Measurements from ENCODE around the gene TCF19. TPM values are rescaled to one million over a fixed set of nuclear protein-coding genes. Genes with fewer than 3 reads are reported as not detected.

Gene TCF19
- total RNA-seq, 1 experiment from 2014 or later: 12.7 TPM

- TF ChIP-seq IRF2 (CRISPR knock-in tag; IDR thresholded peaks at IDR 0.05; ENCODE audit: borderline replicate concordance, low read depth): no peak
- no peak for TF ChIP-seq ZNF396 (CRISPR knock-in tag; IDR thresholded peaks at IDR 0.05; ENCODE audit: borderline replicate concordance)
- no peak for TF ChIP-seq ETV6 (CRISPR knock-in tag; IDR thresholded peaks at IDR 0.05)
- TF ChIP-seq NFYB (CRISPR knock-in tag; conservative IDR thresholded peaks at IDR 0.05; ENCODE audit: low read depth): no peak
- no peak for TF ChIP-seq NR2C2 (CRISPR knock-in tag; IDR thresholded peaks at IDR 0.05)
- TF ChIP-seq ATF6 (CRISPR knock-in tag; IDR thresholded peaks at IDR 0.05): no peak
- TF ChIP-seq GABPB1 (CRISPR knock-in tag; IDR thresholded peaks at IDR 0.05): no peak
- TF ChIP-seq JUN (CRISPR knock-in tag; IDR thresholded peaks at IDR 0.05): no peak
- TF ChIP-seq SMAD3 (CRISPR knock-in tag; IDR thresholded peaks at IDR 0.05; ENCODE audit: borderline replicate concordance): no peak
These were observed 29.3 kb upstream of the TCF19 start (continued) for GRCh38 chr6:31129130-31129529.

- H3K4me1 Mint-ChIP-seq: peaks cover 30% of the 10 kb centered on the region
- H3K27me3 Mint-ChIP-seq (ENCODE audit: low read depth): peaks cover 10% of the 10 kb centered on the region
- H3K36me3 Mint-ChIP-seq: no peaks in the 10 kb centered on the region
- POLR2A ChIA-PET: interaction anchor here (0.8 kb wide), 1 partner anchor 1386 kb away, joined by 4 read pairs; no protein-coding TSS in a partner anchor
- no peak overlapping the region for H3K27ac Mint-ChIP-seq
- DNase-seq (ENCODE audit: low spot score) (no peak), ATAC-seq (no peak)
- no peak overlapping the region for H3K4me3 Mint-ChIP-seq
- peak; percentile 74; the same call in 1 of the 2 replicates for TF ChIP-seq ZNF121 (CRISPR knock-in tag; IDR thresholded peaks at IDR 0.05)
- TF ChIP-seq ZNF263 (CRISPR knock-in tag; IDR thresholded peaks at IDR 0.05; ENCODE audit: low read depth): no peak
- CTCF ChIA-PET: interaction anchor here (0.8 to 6.8 kb wide), 8 partner anchors 9 to 79 kb away, joined by 3 to 90 read pairs (median 4); partner anchors contain the start of genes C6orf15 and PSORS1C1
- H3K9me3 Mint-ChIP-seq: peaks cover 4% of the 10 kb centered on the region; the same call in 1 of the 2 replicates
These were observed 27.6 kb upstream of the TCF19 start for GRCh38 chr6:31130751-31131150.

- Mint-ChIP-seq H3K9me3 (peaks cover 4% of the 10 kb centered on the region; the same call in 1 of the 2 replicates), H3K36me3 (no peaks in the 10 kb centered on the region), H3K4me1 (peaks cover 27% of the 10 kb centered on the region), H3K27ac (0 out of 2 replicates have a peak overlapping the region, but pooled peaks have one; percentile 3), H3K4me3 (no peak overlapping the region), H3K27me3 (ENCODE audit: low read depth) (peaks cover 5% of the 10 kb centered on the region)
- DNase-seq (ENCODE audit: low spot score): no peak
- POLR2A ChIA-PET: interaction anchor here (0.6 kb wide), 1 partner anchor 711 kb away, joined by 4 read pairs; no protein-coding TSS in a partner anchor
- CTCF ChIA-PET: interaction anchor here (0.9 to 6.8 kb wide), 11 partner anchors 17 to 235 kb away, joined by 3 to 90 read pairs (median 4); partner anchors contain the start of genes C6orf15, PSORS1C1 and TCF19
- no peak for ATAC-seq
- TF ChIP-seq MXD4 (CRISPR knock-in tag; IDR thresholded peaks at IDR 0.05; ENCODE audit: borderline replicate concordance) (no peak), SOX15 (CRISPR knock-in tag; IDR thresholded peaks at IDR 0.05) (no peak), NFATC4 (CRISPR knock-in tag; IDR thresholded peaks at IDR 0.05) (no peak), JAZF1 (CRISPR knock-in tag; IDR thresholded peaks at IDR 0.05) (no peak), NR3C1 (CRISPR knock-in tag; conservative IDR thresholded peaks at IDR 0.05; ENCODE audit: low read depth) (no peak), AR (CRISPR knock-in tag; IDR thresholded peaks at IDR 0.05) (no peak), ZNF423 (CRISPR knock-in tag; IDR thresholded peaks at IDR 0.05) (no peak), AFF4 (CRISPR knock-in tag; IDR thresholded peaks at IDR 0.05; ENCODE audit: borderline replicate concordance) (no peak)
These were observed 26.8 kb upstream of the TCF19 start for GRCh38 chr6:31131595-31131994.

Data from WTC11 (cell line).